HG03139 (cell line): ENCODE results near the gene BAIAP3.

Experiments
- ATAC-seq: cut with Tn5 transposase; IDR thresholded peaks from one replicate; pipeline ENCODE4 v1.9.1; 2021; ENCODE audit not compliant: unreplicated experiment

Gene BAIAP3

GRCh38 chr16:1346422-1347285 is 13.2 kb downstream of the BAIAP3 start:
- no peak for ATAC-seq

- ATAC-seq, result no peak
Measured at GRCh38 chr16:1347286-1347855, 13.9 kb downstream of the BAIAP3 start.

- no peak for ATAC-seq
Measured at GRCh38 chr16:1347962-1348361, 14.5 kb downstream of the BAIAP3 start.

GRCh38 chr16:1348441-1348840 is 15.0 kb downstream of the BAIAP3 start:
- ATAC-seq, result no peak

- ATAC-seq, result no peak
Measured at GRCh38 chr16:1348926-1349325, 15.5 kb downstream of the BAIAP3 start.

GRCh38 chr16:1349351-1349750 is 15.9 kb downstream of the BAIAP3 start:
- ATAC-seq, result no peak

GRCh38 chr16:1349951-1350350 is 16.5 kb downstream of the BAIAP3 start:
- ATAC-seq, result no peak

GRCh38 chr16:1350691-1351090 is 17.2 kb downstream of the BAIAP3 start:
- no peak for ATAC-seq

GRCh38 chr16:1351215-1351581 is 17.8 kb downstream of the BAIAP3 start:
- peak; percentile 6 for ATAC-seq

- ATAC-seq, result peak; percentile 64
Measured at GRCh38 chr16:1351582-1352362, 18.3 kb downstream of the BAIAP3 start, which contains the start of the genes GNPTG and TSR3. Gene GNPTG, plus strand, starts transcription at chr16:1351931. Its CDS starts 35 bp downstream, at chr16:1351966. Gene TSR3, minus strand, starts transcription at chr16:1351878. Its CDS starts 74 bp downstream, at chr16:1351804.

- ATAC-seq, result no peak
Measured at GRCh38 chr16:1354815-1355540, 21.5 kb downstream of the BAIAP3 start.

GRCh38 chr16:1355591-1355990 is 22.1 kb downstream of the BAIAP3 start:
- no peak for ATAC-seq

- ATAC-seq, result no peak
Measured at GRCh38 chr16:1356061-1356900, 22.8 kb downstream of the BAIAP3 start.

GRCh38 chr16:1357906-1358566 is 24.6 kb downstream of the BAIAP3 start:
- ATAC-seq, result no peak

GRCh38 chr16:1361685-1362360 is 28.4 kb downstream of the BAIAP3 start:
- ATAC-seq, result no peak

GRCh38 chr16:1362807-1363206 is 29.4 kb downstream of the BAIAP3 start:
- ATAC-seq, result no peak

GRCh38 chr16:1363501-1364041 is 30.1 kb downstream of the BAIAP3 start:
- ATAC-seq, result no peak

GRCh38 chr16:1364510-1364909 is 31.1 kb downstream of the BAIAP3 start:
- no peak for ATAC-seq
